GM18861 (cell line): ENCODE measurements around the gene EIF3J.
"Not testable (repeated sequence)": the region's sequence is repeated elsewhere in the genome, so short reads cannot be mapped to it uniquely, and the experiment has no call there.

Experiments
- ATAC-seq: cut with Tn5 transposase; IDR thresholded peaks from one replicate; pipeline ENCODE4 v1.9.1; 2021; ENCODE audit not compliant: unreplicated experiment

Gene EIF3J

GRCh38 chr15:44541282-44541958 lies 4.5 kb downstream of the EIF3J start:
- no peak for ATAC-seq

DNA sequence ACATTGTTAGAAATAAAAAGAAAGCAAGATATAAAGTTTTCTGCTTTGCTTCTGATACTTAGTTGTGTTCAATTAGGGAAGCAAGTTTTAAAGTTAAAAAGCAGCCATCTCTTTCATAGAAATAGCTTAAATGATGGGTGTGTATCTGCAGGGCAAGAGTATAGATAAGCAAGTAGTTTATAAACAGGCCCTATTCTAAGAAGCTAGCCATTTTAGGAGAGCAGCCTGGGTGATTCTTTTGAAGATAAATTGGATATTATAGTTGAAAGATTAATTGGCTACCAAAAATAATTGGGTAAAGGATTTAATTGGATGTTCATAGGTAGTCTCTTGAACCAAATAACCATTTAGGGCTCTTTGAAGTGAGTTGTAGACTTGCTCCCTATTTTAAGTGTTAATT lies 5.6 kb downstream of the EIF3J start:
- ATAC-seq: no peak

- ATAC-seq: not testable (repeated sequence)
Measured at GRCh38 chr15:44544745-44545144, 7.8 kb downstream of the EIF3J start.

GRCh38 chr15:44545913-44546802 lies 9.2 kb downstream of the EIF3J start:
- ATAC-seq: peak; percentile 56

DNA sequence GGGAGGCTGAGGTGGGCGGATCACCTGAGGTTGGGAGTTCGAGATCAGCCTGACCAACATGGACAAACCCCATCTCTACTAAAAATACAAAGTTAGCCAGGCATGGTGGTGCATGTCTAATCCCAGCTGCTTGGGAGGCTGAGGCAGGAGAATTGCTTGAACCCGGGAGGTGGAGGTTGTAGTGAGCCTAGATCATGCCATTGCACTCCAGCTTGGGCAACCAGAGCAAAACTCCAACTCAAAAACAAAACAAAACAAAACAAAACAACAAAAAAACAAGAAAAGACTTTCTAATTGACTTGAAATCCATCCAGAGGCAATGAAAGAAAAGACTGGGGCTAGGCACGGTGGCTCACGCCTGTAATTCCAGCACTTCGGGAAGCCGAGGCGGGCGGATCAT lies 12.2 kb downstream of the EIF3J start:
- not testable (repeated sequence) for ATAC-seq

DNA sequence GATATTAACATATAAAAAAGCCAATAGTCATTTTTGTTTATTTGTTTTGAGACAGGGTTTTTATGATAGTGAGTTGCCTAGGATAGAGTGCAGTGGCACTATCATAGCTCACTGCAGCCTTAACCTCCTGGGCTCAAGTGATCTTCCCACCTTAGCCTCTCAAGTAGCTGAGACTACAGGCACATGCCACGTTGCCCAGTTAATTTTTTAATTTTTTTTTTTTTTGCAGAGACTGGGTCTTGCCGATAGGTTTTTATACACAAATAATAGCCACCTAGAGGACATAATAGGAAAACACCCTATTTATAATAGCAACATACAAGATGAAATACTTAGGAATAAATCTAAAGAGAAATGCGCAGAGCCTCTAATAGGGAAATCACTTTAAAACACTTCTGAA lies 13.3 kb downstream of the EIF3J start:
- ATAC-seq: no peak

DNA sequence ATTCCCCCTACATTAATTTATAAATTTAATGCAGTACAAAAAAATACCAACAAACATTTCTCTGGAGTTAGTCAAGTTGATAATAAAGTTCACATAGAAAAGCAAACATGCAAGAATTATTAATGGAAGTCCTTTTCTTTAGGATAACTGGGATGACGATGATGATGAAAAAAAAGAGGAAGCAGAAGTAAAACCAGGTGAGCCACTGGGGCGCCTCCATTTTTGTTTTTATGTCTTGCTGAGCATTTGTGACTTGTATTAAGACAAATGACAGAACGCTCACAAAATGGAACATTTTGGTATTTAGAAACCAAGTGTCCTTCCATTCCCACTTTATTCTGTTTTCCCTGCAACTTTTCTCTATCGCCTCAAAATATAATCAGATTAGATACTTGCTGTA lies 13.8 kb downstream of the EIF3J start:
- ATAC-seq: no peak

DNA sequence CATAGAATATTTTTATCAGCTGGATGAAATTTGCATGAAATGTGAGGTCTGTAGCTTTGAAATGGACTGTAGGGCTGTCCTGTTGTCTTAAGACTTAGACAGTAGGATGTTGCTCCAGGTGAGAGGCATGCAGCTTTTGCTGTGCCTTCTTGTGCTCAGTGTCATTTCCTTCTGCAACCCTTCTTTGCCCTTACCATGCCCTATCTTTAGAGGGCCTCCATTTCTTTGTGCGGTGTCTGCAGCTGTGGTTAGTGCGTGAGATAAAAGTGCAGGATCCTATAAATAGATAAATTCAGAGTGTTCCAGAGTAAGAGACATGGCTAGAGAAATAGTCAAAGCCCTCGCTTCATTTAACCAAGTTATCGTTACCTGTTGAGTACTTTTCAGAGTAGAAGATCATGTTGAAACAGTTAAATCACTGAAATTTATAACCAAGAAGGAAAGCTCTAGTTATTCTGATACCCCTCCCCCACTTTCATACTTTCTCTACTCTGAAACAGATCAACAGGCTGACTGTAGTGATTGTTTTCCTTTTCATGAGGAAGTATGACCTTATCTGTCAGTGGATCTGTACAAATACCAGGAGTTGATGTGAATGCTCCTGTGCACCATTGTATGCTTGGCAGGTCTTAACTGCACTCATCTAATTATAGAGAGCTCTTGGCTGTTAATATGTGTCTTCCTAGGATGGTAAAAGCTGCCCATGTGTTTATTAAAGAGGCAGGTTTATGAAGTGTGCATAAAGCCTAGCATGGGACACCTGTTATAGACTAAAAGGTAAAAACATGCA lies 18.2 kb downstream of the EIF3J start:
- ATAC-seq: no peak

- not testable (repeated sequence) for ATAC-seq
Measured at GRCh38 chr15:44560926-44561325, 24.0 kb downstream of the EIF3J start.

- ATAC-seq: no peak
Measured at GRCh38 chr15:44565387-44566154, 28.6 kb downstream of the EIF3J start.

- ATAC-seq: no peak
Measured at GRCh38 chr15:44566155-44566540, 29.2 kb downstream of the EIF3J start.

DNA sequence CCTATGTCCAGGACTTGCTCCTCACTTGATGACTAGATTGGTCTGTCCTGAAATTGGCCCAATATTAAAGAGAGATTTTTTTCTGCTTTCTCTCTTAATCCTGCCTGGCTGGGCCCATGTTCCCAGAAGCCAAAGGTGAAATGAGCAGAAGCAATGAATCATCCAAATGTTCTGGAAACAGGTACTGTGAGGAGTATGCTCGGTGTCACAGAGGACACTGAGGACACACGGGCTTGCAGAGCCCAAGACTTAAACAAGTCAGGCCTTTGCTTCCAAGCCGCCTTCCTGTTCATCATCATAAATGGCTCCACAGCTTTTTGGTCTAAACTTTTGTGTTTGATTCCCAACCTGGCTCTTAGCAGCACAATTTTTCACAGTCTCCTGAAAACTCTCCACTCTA lies 31.4 kb downstream of the EIF3J start:
- ATAC-seq: no peak

DNA sequence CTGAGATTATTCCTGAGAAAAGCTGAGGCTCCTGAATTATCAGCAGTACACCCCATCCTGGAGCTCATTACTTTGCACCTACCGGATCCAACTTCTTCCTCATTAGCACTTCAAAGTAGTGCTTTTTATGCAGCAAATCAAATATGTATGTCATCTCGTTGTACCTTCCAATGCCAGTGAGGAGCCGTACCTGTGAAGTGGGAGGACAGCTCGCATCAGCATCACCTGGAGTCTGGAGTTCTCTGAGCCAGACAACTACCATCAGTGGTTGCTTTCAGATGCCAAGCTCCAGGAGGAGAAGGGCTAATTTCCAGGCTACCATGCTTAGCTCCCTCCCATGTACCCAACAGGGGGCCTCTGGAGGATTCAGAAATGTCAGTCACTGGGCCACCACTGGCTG lies 32.4 kb downstream of the EIF3J start:
- ATAC-seq: no peak

- ATAC-seq: no peak
Measured at GRCh38 chr15:44570361-44570760, 33.4 kb downstream of the EIF3J start.

GRCh38 chr15:44573386-44573785 lies 36.4 kb downstream of the EIF3J start:
- ATAC-seq: no peak

- no peak for ATAC-seq
Measured at GRCh38 chr15:44574734-44575133, 37.8 kb downstream of the EIF3J start.

DNA sequence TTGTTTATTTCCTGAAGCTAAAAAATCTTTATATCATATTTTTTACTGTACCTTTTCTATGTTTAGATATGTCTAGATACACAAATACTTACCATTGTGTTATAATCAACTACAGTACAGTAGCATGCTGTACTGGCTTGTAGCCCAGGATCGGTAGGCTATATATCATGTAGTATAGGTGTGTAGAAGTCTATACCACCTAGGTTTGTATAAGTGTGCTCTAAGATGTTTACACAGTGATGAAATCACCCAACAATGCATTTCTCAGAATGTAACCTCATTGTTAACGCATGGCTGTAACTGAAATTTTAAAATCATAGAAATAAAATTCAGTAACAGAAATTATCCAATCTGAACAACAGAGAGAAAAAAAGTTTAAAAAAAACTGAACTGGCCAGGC lies 43.2 kb downstream of the EIF3J start:
- no peak for ATAC-seq

DNA sequence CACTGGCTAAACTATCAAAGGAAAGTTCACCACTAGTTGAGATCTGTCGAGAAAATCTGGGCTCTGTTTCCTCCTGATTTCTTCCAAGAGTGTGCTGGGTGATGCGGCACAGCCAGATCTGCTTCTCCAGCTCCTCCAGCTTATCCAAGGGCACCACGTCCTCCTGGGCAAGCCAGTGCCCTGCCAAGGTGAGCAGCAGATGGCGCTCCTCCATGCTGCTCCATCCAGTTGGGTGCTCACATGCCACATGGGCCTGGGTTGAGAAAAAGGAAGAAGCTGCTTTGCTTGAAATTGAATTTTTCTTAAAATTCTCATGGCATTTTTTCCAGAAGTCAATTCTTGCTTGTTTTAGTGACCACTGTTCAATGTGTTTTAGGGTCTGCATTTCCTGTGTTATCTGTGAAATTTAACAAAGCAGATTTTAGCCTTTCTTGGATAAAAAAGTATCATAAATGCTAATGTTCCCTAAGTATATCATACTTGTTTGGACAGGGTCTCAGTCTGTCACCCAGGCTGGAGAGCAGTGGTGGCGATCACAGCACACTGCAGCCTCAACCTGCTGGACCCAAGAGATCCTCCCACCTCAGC lies 47.3 kb downstream of the EIF3J start:
- no peak for ATAC-seq

DNA sequence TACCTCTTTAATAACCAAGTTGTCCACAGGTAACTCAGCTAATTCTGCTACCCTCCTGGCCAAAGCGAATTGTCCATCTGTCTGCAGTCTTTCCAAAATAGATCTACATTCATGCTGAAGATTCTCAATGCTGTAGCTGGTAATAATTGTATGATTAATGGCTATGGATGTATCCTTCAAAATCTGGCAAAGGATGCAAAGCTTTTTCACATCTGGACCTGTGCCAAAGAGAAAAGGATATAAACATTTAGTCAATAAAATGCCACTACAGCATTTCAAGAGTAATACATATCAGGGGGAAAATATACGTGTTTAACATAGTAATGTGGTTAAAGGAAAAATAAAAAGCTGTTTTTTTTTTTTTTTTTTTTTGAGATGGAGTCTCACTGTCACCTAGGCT lies 48.7 kb downstream of the EIF3J start:
- ATAC-seq: no peak

DNA sequence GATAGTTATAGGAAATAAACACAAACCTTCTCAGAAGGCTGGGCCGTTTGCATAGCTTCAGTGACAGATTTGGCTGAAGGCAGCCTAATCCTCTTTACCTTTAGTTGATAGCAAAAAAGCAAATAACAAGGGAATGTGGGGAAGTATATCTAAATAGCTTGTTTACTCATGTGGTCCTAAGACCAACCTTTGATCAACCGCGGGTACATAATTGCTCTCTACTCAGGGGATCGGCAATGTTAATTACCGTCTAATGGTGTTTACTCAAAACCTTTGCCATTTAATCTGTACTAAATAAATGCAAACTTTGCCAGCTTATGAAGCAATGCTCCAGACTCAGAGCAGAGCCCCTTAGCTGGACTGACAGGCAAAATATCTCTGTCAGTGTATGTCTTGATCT lies 51.6 kb downstream of the EIF3J start:
- no peak for ATAC-seq

DNA sequence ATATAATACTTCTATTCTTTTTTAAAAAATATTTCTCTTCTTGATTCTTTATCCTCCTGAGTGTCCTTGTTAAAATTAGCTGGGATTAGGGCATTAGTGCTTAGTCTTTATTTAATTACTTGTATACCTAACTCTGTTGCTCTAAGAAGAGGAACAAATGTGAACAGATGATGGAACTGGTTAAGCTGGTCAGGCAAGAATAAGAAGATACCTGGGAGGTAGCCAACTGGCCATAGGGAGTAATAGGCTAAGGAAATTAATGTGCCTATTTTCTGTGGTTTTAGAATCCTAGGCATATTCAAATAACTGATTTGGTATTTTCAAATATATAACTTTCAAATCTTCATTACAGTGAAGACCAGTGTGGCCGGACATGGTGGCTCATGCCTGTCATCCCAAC lies 54.4 kb downstream of the EIF3J start:
- no peak for ATAC-seq
